HG03280 (cell line): ENCODE results near the gene SMIM41.

ENCODE experiments used
- ATAC-seq: cut with Tn5 transposase; IDR thresholded peaks from one replicate; pipeline ENCODE4 v1.9.1; 2021; ENCODE audit warnings: mild to moderate bottlenecking, moderate library complexity; ENCODE audit not compliant: unreplicated experiment

The SMIM41 gene

DNA sequence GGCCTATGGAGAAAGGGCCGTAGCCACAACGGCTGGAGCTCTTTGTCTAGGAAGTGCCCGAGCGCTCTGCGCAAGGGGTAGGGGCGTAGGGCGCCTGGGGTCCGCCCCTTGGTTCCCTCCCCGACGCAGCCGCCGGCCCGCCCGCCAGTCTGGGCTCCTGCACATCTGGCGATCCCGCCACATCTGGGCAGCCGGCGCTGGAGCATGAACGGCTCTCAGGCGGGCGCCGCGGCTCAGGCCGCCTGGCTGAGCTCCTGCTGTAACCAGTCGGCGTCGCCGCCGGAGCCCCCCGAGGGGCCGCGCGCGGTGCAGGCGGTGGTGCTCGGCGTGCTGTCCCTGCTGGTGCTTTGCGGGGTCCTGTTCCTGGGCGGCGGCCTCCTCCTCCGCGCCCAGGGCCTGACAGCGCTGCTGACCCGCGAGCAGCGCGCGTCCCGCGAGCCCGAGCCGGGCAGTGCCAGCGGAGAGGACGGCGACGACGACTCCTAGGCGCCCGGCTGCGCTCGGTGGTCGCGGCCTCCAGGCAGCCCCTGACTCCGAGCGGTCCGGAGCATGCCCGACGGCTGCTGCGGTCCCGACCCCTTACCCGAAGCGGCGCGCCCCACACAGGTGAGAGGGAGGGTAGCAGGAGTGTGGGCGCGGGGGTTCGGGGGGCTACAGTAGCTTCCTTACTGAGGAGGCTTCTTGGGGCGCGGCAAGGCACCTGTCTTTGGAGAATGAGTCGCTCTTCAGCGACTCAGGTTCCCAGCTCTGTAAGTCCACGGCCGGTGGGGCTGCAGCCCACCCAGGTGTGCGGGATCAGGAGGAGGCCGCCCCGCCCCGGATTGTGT, at the start of gene SMIM41:
Gene SMIM41 (plus strand): TSS at position 129 of the 827 bp plus-strand sequence. CDS start 76 bp downstream, at position 205.
- no peak for ATAC-seq

DNA sequence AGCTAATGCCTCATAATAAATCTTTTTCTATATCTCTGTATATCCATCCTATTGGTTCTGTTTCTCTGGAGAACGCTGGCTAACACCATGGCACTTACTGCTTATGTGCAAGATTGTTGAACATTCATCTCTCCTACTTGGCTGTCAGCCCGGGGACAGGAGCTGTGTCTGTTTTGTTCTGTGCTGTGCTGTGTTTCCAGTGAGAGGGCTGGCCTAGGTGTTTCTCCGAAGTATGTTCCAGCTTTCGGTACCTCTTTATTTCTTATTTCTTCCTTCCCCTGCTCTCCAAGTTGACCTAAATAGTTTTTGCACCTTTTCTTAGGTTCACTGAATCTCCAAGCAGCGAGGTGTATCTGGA, 47.1 kb upstream of the SMIM41 start:
- no peak for ATAC-seq

DNA sequence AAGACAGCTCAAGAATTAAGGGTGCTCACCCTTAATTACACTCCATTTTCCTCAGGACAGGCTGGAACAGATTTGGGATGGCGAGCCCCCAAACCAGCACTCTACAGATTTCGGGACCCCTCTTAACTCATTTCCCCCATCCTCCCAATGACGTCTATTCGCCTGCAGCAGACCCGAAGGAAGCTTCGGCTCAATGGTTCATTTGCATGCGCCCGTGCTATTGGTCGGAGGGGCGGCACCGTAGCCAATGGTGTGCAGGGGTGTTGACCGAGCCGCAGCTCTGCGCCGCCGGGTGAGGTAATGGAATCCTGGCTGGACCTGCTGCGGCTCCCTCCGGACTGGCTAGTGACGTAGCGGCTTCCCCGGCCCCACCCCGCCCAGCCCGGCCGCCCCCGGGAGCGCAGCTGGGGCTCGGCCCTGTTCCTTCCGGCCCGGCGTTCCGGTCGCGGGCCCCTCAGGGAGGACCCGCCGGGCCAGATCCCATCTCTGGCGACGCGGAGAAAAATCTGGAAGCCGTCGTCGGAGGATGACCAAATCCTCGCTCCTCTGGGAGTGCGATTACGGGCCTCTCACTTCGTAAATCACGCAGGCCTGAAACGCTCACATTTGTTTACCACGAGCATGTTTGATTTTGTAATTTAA, 46.6 kb upstream of the SMIM41 start:
- ATAC-seq = peak; percentile 93

DNA sequence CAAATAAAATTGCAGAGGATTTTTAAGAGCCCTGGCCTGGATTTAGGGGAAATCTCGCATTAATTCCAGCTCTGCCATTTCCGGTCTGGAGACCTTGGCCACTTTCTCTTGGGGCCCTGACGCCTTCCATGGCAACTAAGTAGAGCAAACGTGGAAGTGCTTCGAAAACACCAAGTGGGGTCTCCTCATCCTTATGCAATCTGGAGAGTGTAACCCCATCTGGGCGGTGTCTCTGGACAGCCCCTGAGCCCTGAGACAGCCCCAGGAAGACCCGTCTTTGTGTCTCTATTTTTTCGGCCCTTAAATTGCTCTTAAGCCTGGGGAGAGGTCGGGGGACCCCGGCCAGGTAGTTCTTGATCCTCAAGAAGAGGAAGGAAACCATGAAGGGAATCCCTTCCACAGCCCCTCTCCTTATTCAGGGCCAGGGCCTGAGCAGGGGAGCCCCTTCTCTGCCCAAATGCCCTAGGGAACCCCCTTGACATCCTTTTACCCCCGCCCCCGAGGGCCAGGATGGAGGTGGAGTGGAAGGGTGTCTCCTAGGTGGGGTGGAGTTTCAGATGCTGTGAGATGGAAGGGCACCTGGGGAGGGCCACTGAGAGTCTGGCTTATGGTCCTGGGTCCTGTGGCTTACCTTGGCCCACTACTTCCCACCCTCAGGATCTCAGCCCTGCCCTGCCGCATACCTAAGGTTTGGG, 45.9 kb upstream of the SMIM41 start:
- no peak for ATAC-seq

DNA sequence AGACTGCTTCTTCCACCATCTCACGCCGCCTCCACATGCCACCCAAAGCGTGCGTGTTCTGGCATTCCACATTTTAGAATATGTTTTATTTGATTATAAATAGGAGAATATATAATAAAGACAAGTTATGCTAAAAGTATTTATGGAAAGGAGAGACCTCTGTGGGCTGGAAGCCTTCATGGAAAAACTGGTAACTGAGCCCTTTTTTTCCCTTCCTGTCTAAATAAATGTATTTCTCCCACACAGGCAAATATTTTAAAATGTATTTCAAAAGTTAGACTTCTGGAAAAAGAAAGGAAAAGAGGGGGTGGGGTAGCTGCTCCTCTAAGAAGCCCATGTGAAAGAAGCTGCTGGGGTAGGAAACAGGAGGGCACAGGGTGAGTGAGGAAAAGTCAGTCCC, 44.3 kb upstream of the SMIM41 start:
- ATAC-seq = no peak

DNA sequence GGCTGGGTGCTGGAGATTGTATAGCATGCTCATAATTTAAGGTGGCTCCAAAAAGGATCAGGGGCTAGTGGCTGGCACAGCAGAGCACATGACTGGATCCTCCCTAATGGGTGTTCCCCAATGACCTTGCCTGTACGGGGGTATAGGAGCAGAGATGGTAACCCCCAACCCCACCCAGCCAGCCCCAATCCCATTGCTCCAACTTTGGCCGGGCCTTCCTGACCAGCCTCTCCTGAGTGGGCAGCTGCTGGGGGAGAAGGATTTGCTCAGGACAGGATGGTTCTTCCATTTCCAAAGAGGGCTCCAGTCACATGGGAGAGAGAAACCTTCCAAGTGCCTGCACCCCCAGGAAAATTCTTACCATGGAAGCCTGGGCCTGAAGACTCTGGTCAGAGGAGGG, 43.6 kb upstream of the SMIM41 start:
- no peak for ATAC-seq

DNA sequence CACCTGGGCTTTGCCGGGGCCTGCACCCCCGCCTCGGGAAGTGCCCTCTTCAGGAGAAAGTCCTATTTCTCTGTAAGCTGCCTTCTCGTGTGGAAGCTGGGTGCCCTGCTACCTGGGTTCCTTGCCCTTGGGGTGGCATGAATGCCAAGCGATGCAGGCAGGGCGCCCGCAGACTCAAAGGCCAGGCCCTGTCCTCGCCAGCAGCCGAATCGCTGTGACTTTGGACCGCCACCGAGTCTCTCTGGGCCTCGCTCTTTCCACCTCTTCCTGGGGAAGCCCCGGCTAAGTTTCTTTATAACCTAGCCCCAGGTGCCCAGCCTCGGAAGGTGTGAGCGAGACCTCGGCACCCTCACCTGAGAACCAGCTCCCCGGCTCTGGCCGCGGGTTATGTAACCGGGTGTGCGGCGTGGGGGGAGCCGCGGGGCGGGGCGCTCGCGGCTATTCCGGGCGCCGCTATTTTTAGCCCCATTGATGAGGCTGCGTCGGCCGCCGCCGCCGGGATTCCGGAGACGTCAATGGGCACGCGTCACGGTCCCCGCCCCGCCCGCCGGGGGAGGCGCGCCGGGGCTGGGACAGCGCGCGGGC, 42.8 kb upstream of the SMIM41 start:
- peak; percentile 41 for ATAC-seq

DNA sequence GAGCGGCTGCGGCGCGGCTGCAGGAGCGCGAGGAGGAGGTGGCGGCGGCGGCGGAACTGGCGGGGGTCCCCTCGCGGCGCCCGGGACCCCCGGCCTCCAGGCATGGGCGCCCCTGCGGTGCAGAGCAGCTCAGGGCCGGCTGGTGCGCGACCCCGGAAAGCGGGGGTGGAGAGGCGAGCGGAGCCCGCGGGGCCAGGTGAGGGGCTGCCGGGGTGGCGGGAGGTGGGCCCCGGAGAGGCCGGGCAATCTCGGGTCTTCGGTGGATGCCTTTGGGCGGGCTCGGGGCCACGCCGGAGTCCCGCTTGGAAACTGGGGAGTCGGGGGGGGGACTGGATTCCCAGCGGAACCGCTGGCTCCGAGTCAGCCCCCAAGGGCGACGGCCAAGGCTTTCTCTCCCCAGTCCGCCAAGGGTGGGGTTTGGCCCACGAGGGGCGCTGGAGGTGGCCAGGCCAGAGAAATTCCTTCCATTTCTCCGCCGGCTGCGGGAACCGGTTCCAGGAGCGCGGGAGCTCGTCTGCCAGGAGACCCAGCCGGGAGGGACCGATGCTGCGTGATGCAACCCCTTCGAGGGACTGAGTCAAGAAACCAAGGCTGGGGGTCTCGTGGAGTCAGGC, 42.1 kb upstream of the SMIM41 start:
- ATAC-seq = no peak

DNA sequence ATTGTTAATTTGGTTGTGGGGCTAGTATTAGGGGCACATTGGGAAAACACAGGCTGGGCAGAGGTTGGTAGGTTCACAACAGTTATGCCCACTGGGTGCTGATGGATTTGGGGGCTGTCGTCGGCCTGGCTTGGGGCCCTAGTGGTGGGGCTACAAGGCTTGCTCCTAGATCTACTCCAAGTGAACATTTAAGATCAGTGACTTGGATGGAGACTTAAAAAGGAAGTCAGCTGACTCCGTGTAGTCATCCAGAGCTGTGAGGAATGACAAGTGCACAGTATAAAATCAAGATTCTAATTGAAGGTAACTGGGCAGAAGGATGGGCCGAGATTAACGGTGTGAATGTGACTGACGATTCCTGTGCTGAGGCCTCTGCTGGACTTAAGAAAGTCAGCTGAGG, 41.1 kb upstream of the SMIM41 start:
- no peak for ATAC-seq

DNA sequence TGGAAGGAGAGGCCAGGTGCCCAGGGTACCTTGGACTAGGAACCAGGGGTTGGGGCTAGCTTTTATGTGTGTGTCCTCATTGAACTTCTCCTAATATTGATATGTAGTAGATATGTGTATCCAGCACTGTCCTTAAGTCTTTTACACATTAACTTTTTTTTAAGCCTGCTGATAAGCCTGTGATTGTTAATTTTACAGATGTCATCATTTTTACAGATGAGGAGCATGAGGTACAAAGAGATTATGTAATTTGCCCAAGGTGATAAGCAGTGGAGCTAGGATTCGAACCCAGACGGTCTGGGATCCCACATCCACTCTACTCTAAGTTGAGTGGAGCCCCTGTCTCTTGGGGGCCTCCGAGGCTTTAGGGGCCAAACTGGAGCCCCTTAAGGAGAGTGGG, 38.5 kb upstream of the SMIM41 start:
- no peak for ATAC-seq

DNA sequence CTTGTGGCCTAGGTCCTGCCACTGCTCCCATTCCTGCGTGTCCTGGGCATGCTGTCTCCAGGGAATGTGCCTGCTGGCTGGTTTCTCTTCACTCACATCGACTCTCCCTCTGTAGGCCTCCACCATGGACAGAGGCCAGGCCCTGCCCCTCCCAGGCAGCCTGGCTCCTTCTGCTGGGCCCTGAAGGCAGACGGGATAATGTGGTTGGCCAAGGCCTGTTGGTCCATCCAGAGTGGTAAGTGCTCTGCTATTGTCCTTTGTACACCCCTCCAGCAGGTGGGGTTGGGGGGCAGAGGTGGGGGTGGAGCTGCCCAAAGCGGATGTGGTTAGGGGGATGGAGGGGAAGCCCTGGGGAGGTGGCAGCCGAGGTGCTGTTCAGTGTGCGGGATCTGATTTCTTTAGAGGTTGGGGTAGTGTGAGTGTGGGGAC, 37.8 kb upstream of the SMIM41 start:
- ATAC-seq = no peak

DNA sequence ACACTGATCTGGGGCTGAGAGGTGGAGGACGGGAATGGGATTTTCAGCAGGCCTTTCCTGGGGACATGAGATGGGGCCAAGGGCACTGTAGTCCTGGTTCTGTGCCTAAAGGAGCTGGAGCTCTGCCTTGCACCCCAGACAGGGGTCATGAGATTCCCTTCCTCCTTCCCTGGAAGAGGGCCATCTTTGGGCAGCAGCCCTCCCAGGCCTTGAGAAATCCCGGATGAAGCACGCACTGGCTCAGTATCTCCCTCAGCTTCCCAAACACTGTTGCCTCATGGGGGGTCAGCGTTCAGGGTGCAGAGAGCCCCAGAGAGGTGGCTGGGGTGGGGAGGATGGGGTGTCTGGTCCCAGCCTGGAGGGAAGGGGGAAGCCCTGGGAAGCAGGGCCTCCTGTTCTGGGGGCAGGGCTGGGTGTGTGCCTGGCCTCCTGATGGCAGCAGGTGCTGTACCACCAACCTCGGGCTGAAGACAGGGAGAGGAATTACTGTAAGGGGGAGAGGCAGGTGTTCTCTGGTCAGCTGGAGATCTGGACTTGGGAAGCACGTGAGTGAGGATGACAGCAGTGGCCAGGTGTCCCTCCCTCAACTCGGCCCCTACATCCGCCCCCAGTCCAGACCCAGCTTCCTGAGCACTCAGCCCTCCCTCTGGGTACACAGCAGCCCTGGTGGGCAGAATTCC, 36.7 kb upstream of the SMIM41 start:
- no peak for ATAC-seq

DNA sequence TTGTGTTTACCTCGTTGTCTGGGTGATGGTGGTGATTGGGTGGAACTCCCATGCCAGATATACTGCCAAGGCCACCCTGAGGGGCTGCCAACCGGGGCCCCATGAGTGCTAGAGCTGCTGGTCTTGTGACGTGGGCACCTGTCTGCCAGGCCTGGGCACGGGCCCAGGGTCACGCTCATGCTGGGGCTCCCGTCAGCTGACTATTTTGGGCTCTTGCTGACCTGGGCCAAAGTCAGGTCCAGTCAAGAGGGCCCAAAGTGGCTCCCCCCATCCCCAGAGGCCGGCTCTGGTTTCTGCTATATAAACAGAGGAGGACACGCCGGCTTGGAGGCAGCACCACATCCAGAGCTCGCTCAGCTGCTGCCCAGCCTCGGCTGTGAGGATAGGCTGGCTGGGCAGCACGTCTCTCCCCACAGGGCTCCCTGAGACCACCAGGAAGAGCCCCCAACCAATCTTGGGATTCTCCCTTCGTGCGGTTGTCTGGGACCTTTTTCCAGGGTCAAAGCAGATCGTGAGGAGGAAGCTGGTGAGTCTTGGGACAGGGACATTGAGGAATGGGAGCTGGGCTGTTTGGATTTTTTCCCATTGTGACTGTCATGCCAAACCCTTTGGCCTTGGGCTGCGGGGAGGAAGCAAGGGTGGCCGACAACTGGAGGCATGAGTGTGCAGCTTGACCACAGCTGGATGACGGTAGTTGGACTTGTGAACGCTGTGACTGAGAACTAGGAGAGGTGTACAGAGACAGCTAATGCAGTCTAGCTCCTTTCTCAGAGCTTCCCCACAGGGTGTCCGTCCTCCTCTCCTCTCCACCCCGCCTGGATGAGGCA, 35.9 kb upstream of the SMIM41 start:
- no peak for ATAC-seq

DNA sequence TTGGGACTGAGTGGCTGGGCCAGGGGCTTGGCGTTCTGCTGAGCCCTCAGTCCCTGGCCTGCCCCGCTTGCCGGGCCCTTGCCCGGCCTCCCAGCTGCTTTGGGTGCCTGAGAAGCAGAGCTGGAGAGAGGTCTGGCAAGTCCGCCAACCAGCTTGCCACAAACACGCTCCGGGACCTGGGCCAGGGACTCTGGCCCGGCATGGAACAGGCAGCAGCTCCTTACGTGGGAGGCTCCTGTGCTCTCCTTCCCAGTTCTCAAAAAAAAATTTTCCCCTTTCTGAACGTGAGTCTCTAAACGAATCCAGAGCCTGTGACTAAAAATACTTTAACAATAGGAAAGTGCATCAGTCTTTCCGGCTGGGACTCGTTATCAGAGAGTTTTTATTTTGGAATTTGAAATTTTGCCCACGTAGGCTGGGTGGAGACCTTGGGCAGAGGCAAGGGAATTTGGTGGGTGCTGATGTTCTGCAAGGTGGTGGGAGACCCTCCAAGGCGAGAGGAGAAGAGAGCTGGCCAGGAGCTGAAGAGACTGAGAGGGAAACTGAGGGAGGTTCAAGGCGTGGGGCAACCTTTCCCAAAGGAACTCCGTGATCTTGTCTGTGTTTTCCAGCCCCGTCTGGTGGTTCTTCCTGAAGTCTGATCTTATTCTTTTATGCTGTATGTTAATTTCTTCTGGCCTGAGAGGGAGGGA, 35.1 kb upstream of the SMIM41 start:
- ATAC-seq = no peak

DNA sequence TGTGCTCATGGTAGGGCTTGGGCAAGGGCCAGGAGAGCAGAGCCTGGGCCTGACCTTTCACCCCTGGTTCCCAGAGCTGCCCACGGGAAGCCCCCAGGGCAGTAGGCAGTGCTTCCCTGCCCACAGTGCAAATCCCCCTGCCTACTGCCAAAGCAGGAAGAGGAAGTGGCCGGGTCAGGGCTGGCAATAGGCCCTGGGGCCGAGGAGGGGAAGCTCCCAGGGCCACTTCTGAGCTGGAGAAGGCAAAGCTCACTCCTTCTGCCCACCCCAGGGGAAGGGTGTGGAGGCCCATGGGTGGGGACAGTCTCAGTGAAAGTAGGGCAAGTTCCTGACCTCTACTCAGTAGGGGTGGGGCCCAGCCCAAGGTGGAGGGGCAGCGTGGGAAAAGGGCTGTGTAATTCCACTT, 33.7 kb upstream of the SMIM41 start:
- no peak for ATAC-seq

DNA sequence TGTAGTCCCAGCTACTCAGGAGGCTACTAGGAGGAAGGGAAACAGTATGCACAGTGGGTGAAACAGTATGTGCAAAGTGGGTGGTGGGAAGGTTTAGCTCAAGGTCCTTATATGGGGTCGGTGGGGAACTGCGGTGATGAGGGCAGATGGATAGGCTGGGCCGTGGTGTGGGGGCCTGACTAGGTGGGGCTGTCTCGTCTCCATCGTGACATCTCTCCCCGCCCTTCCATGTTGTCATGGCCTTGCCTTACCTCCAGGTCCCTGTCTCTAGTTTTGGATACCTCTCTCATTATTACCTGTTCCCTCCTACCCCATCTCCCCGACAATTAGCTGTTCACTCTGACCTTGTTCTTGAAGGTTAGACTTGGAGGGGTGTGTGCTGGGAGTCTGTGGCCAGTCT, 32.6 kb upstream of the SMIM41 start:
- ATAC-seq = no peak

DNA sequence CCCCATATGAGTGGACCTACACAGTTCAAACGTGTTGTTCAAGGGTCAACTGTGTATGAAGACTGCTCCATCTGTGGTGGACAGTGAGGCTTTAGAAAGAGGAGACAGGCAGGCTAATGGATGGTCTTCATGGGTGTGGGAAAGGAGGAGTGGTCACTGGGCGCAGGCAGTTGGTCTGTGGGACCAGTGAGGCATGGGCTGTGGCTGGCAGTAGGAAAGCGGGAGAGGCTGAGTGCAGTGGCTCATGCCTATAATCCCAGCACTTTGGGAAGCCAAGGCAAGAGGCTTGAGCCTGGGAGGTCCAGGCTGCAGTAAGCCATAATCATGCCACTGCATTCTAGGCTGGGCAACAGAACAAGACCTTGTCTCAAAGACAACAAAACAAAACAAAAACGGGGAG, 30.2 kb upstream of the SMIM41 start:
- ATAC-seq = no peak

DNA sequence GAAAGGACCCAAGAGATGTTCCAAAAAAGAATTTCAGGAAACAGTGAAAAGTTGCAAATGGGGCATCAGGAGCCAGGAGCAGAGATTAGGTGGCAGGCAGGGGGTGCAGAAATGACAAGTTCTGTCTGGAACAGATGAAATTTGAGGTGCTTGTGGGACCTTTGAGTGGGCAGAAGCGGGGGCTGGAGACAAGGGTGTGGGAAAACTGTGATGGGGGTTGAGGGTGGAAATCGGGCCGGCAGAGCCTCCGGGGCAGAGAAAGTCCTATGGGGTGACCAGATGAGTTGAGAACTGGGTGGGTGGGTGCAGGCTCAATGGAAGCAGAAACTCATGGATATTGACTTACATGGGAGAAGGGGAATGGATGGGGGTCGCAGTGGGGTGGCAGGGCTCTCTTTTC, 29.8 kb upstream of the SMIM41 start:
- ATAC-seq = no peak

DNA sequence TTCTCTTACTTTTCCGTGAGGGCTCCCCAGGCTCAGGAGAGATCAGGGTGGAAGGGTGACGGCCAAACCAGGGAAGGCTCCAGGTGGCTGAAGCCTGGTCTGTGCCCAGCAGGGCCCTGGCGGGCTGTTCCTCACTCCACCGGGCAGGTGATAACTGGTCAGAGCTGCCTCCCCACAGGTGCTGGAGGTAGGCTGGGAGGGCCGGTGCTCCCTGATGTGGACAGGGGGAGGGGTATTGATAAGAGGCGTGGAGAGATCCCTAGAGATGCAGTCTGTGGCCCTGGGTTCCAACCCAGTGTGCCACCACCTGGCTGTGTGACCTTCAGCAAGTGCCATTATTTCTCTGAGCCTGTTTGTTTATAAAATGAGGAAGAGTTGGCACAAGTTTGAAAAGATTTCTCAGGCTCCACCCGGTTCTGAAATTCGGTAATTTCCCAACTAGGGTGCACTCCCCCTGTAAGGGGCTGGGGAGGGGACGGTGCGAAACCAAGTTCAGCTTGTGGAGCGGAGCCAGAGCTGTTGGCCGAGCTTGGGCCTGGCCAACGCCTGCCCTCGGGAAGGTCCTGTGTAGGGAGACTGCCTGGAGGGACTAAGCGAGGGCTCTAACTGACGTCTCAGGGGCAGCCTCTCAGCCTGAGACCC, 29.3 kb upstream of the SMIM41 start:
- ATAC-seq = no peak
